ENCODE data around the gene S100A7.

S100A7 gene

GRCh38 chr1:153460551-153460950 is at the start of gene S100A7:
S100A7 (minus strand) TSS chr1:153460651; CDS start chr1:153459013, 1,638 bp downstream.
- no peak for FAIRE-seq

- no peak for FAIRE-seq
Observed at GRCh38 chr1:153509729-153510354, 49.4 kb upstream of the S100A7 start.

DNA sequence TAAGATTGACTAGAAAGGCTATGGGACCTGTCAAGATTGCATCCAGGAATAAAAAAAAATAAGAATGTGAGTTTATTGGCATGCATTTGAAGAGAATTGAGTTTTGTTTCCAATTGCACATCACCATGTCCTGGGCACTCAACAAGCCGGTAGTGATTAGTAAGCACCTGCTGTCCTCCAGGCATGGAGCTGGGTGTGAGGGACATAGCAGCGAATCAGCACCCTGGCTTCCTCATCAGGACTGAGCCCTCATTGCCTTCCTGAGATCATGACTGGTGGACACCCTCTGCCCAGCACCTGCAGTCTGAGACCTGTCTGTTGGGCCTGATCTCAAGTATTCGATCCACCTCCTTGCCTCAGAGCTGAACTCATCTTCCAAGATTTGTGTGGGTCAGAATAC is 48.6 kb upstream of the S100A7 start:
- no peak for FAIRE-seq

- no peak for FAIRE-seq
Observed at GRCh38 chr1:153507926-153508583, 47.6 kb upstream of the S100A7 start.

GRCh38 chr1:153506831-153507413 is 46.5 kb upstream of the S100A7 start:
- no peak for FAIRE-seq

- no peak for FAIRE-seq
Observed at GRCh38 chr1:153506386-153506785, 45.9 kb upstream of the S100A7 start.

GRCh38 chr1:153505576-153505975 is 45.1 kb upstream of the S100A7 start:
- no peak for FAIRE-seq

DNA sequence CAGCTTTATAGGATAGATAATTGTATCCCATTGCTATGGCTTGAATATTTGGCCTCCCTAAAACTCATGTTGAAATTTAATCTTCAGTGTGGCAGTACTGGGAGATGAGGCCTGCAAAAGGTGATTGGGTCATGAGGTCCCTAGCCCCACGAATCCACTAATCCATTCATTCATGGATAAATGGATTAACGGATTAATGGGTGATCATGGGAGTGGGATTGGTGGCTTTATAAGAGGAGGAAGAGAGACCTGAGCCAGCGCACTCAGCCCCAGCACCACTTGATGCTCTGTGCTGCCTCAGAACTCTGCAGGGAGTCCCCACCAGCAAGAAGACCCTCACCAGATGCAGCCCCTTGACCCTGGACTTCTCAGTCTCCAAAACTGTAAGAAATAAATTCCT is 43.3 kb upstream of the S100A7 start:
- no peak for FAIRE-seq

DNA sequence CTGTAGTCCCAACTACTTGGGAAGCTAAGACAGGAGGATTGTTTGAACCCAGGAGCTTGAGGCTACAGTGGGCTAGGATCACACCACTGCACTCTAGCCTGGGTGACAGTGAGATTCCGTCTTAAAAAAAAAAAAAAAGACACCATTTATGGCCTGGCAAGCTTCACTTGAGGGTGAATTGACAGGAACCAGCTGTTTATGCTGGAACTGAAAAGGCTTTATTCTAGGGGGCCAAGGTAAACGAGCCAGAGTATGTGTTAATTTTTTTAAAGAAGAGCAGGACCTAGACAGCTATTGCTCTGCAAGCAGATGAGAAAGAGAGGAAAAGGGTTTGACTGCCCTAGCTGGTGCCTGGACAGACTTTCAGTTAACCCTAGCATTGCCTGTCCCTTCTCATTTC is 38.3 kb upstream of the S100A7 start:
- no peak for FAIRE-seq

- no peak for FAIRE-seq
Observed at GRCh38 chr1:153495536-153495935, 35.1 kb upstream of the S100A7 start.

DNA sequence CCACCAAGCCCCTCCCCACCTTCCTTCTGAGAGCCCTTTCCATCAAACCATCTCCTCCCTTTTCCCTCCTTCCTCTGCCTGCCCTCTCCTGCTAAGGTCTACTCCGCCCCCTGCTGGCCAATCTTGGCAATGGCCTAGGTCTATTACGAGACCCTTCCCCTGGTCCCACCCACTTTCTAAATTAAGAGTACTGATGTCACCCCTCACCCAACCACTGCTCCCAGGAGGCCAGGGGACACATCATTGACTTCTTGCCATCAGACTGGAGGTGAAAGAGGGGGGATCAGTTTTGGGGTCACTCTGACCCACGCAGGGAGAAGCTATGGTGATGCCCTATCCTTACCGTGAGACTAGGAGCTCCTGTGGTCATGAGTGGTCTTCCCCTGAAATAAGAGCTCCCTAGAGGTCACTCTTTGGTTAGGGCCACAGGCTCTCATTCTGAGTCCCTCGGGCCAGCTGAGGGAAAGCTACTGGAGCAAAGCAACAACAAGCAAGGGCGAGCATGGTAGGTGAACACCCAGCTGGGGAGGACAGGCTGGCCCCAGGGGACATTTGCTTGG is 34.6 kb upstream of the S100A7 start:
- no peak for FAIRE-seq

DNA sequence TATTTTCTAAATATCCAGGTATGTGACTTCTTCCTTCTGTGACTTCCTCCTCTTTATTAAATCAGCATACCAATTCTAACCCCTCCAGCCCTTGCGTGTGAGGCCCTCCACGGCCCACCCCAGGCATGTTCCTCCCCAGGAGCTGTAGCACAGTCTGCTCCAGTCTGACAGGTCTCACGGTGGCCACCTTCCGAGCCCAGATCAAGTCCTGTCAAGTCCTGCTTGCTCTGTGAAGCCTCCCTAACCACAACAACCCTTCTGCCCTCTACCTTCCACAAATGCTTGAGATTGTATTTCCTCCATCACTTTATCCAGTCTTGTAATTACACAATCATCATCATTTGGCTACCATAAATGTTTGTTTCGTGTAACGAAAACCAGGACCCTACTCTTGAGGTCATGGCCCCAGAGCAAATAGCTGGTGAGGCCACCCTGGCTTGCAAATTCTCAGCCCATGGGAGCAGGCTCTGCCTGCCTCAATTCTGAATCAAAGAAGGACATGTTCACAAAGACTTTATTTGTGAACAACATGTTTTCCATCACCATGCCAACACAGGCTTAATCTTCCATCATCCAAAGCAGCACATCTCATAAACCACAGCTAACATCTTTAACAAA is 33.0 kb upstream of the S100A7 start:
- no peak for FAIRE-seq

DNA sequence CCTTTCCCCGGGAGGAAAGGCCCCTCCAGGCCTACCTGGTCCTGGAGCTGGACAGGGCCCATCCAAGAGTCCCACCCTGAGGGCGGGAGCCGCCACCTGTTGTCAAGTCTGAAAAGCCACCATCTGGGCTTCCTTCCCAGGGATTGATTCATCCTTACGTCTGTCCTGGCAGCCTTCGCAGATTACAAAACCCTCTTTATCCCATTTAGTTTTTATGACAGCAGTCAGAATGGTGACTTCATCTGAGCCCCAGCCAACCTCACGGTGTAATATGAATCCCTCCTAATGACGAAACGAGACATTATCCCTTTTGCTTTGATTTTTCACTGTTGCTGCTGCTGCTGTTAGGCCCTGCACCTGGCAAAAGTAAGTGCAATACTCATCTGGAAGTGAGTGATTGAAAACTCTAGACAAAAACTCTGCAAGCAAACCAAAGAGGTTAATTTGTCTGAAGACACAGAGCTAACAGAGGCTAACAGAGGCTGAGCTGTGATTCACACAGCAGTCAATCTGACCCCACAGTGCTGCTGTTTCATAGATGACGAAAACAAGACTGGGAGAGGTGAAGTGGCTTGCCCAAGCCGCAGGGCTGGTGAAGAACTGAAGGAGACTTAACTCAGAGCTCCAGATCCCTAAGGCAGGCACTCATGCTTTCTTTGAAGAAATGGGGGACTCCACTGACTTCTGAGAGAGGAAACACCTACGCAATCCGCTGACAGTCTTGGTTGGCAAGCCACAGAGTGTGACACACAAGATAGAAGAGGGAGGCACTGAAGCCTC is 30.0 kb upstream of the S100A7 start:
- no peak for FAIRE-seq

DNA sequence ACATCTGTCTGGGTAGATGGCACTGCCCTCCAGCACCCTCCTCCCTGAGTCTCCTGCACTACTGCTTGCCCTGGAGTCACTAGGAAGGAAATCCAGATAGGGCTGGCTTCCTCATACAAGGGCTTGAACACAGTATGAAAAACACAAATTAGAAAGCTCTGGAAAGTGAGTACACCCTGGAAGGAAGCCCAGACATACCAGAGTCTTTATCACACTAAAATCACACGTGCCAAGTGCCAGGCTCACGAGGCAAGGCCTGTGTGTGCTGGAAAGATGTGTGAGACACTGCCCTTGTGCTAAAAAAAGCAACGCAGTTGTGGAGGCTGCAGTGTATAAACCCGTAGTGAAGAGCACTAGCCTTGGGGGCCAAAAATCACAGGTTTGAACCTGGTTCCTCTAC is 28.3 kb upstream of the S100A7 start:
- no peak for FAIRE-seq

- FAIRE-seq = no peak
Observed at GRCh38 chr1:153487707-153488106, 27.3 kb upstream of the S100A7 start.

GRCh38 chr1:153485863-153486262 is 25.4 kb upstream of the S100A7 start:
- no peak for FAIRE-seq

DNA sequence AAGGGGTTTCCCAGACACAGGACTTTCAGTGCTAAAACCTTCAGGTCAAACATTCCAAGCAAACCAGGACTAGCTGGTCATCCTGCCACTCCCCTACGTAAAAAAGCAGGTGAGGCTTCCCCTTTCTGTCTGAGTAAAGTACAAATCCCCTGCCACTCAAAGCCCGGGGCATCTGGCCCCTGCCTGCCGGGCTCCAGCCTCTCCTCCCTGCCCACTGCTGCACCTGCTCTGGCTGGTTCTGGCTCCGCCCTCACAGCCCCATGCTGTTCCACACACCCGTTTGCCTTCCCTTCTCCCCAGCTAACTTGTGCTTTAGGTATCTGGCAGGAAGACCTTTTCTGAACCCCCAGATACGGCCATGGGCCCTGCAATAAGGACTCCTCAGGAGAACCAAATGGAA is 23.3 kb upstream of the S100A7 start:
- FAIRE-seq = no peak

DNA sequence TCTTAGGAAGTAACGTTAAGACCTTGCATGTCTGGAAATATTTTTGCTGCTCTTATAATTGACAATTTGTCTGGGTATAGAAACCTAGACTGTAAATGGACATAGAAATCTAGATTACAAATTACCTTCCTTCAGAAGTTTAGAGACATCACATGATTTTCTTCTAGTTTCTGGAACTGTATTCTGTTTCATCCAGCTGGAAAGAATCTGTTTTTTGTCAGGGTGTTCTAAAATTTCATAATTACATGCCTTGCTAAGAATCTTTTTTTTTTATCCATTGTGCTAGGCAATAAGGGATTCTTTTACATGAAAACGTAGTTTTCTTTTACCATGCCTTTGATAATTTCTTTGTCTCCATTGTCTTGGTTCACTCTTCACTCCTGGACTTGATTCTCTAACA is 20.7 kb upstream of the S100A7 start:
- FAIRE-seq = no peak

- no peak for FAIRE-seq
Observed at GRCh38 chr1:153478692-153479618, 18.5 kb upstream of the S100A7 start.

- FAIRE-seq = no peak
Observed at GRCh38 chr1:153478047-153478691, 17.7 kb upstream of the S100A7 start.

DNA sequence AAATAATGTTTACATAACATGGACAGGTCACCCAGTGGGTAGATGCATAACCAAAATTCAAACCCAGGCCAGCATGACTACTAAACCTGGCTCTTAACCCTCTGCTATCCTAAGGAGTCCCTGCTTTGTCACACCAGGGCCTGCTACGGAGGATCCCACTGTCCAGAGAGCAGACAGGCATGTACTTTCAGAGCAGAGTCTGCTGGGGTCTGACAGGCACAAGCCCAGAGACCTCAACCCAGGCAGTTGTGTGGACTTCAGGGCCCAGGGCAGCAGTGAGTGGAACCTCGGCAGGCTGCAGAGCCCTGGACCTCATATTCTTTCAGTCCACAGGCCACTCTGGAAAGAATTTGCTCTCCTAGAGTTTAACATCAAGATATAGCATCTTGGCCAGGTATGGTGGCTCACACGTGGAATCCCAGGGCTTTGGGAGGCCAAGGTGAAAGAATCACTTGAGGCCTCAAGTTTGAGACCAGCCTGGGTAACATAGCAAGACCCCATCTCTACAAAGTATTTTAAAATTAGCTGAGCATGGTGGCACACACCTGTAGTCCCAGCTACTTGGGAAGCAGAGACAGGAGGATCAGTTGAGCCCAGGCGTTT is 16.1 kb upstream of the S100A7 start:
- FAIRE-seq = no peak

Data from G401.6 (cell line).